CD4-positive, alpha-beta T cell treated with Interleukin-21 for 1 hour (primary cell): ENCODE data around the gene EPN2.

Experiments
- DNase-seq: peaks from one replicate; pipeline ENCODE4 v3.0.0-alpha.2; 2020

EPN2 gene

GRCh38 chr17:19313746-19314651 lies 76.8 kb downstream of the EPN2 start:
- no peak for DNase-seq

GRCh38 chr17:19315104-19315503 lies 77.9 kb downstream of the EPN2 start:
- no peak for DNase-seq

GRCh38 chr17:19316761-19317358 lies 79.7 kb downstream of the EPN2 start:
- no peak for DNase-seq

- no peak for DNase-seq
Observed at GRCh38 chr17:19317359-19318095, 80.4 kb downstream of the EPN2 start.

DNA sequence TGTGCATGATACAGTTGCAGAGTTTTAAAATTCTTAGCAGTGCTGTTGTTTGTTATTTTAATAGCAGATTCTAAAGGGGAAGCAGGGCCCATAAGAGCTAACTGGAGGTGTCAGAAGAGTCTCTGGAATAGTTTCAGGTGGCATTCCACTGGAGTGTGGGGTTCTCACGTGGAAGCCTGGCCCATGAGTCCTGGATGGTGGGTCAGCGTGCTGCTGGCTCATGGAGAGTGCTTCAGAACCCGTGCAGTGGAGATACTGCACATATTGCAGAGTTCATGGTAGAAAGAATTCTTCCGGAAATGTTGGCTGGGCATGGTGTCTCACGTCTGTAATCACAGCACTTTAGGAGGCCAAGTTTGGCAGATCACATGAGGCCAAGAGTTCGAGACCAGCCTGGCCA lies 81.4 kb downstream of the EPN2 start:
- DNase-seq, result no peak

GRCh38 chr17:19319771-19320505 lies 82.8 kb downstream of the EPN2 start:
- DNase-seq, result no peak

DNA sequence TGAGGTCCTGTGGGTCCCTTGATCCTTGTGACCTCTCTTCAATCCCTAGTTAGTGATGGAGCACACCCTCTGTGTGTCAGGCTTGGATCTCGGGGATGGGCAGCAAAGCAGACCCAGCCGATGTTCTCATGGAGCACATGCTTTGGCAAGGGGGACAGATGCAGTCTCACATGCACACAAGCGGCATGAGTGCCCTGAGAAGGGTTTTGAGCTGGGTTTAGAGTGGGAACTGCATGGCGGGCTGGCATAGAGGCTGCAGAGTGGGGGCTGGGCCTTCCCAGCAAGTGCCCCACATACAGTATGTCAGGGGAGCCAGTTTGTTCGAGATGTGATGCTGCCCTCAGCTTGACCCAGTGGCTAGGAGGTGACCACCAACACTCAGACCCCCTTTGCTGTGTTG lies 83.7 kb downstream of the EPN2 start:
- DNase-seq, result no peak

- DNase-seq, result no peak
Observed at GRCh38 chr17:19321481-19322128, 84.4 kb downstream of the EPN2 start.

- DNase-seq, result no peak
Observed at GRCh38 chr17:19322129-19322505, 85.0 kb downstream of the EPN2 start.

GRCh38 chr17:19322861-19323260 lies 85.7 kb downstream of the EPN2 start:
- no peak for DNase-seq

- no peak for DNase-seq
Observed at GRCh38 chr17:19325542-19325941, 88.4 kb downstream of the EPN2 start.

- DNase-seq, result no peak
Observed at GRCh38 chr17:19327031-19327783, 90.0 kb downstream of the EPN2 start.

GRCh38 chr17:19328441-19329061 lies 91.4 kb downstream of the EPN2 start:
- DNase-seq, result no peak

DNA sequence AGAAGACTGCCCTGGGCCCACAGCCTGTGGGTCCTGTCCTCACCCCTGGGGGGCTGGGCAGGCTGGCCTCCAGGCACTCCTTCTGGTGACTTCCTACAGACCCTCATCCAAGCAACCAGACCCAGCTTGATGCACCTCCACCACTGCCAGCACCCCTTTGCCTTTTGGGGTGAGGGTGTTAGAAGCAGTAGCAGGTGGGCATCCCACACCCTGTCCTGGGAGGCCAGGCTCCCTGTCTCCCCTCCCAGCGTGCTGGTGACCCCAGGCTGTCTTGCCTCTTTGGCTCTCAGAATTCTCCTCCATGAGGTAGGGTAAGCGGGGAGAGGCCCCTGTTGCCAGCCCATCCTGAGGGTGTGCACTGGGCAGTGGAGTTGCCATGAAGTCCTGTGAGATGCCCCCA lies 92.0 kb downstream of the EPN2 start:
- no peak for DNase-seq

DNA sequence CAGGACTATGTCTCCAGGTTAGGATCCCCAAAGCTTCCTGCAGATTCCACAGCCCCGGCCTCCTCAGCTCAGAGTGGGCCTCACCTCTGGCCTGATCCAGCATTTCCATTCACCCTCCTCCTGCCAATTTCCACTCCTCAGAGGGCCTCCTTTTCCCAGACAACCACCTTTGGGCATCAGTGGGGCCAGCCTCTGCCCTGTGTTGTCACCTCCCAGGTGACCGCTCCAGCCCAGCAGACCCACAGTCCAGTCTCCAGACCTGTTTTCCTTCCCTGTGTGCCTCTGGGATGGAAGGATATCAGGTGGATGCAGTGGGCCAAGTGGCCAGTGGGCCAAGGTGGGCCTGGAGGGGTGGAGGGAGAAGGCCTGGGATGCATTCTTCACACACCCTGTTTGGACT lies 92.7 kb downstream of the EPN2 start:
- DNase-seq, result no peak

GRCh38 chr17:19330271-19330670 lies 93.1 kb downstream of the EPN2 start:
- DNase-seq, result no peak

DNA sequence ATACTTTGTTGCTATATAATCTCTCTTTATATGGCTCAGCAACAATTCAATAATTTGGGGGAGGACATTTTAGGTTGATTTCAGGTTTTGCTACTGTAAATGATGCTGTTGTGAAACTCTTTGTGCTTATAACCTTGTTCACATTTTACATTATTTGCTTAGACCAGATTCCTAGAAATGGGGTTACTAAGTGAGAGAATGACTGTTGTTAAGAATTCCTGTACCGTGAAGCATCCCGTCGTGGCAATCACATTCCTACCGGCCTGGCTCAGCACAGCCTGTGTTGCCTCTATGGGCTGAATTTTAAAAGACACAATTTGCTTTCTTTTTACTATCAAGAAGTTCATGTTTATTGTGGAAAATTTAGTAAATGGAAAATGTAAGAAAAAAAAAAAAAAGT lies 94.0 kb downstream of the EPN2 start:
- DNase-seq, result no peak

DNA sequence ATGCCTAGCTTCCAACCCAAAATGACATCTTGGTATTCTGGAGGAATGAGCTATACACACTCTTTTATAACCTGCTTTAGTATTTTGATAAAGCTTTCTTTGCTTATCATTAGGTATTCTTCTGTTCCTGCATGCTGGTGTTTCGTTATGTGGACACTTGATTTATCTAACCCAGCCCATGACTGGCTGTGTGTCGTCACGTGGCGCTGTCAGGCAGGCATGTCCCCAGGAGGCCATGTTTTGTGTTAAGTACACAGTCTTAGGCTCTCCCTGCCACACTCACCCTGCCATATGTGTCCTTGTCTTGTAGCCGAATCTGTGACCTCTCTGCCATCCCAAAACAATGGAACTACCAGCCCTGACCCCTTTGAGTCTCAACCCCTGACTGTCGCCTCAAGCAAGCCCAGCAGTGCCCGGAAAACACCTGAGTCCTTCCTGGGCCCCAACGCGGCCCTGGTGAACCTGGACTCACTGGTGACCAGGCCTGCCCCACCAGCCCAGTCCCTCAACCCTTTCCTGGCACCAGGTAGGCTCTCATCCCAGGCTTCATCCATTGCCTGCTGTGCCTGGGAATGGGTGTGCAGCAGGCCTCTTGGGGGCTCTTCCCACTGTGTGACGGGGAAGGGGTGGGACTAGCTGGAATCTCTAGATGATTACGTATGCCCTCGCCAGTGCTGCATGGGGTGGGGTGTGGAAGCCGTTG lies 94.5 kb downstream of the EPN2 start:
- no peak for DNase-seq

DNA sequence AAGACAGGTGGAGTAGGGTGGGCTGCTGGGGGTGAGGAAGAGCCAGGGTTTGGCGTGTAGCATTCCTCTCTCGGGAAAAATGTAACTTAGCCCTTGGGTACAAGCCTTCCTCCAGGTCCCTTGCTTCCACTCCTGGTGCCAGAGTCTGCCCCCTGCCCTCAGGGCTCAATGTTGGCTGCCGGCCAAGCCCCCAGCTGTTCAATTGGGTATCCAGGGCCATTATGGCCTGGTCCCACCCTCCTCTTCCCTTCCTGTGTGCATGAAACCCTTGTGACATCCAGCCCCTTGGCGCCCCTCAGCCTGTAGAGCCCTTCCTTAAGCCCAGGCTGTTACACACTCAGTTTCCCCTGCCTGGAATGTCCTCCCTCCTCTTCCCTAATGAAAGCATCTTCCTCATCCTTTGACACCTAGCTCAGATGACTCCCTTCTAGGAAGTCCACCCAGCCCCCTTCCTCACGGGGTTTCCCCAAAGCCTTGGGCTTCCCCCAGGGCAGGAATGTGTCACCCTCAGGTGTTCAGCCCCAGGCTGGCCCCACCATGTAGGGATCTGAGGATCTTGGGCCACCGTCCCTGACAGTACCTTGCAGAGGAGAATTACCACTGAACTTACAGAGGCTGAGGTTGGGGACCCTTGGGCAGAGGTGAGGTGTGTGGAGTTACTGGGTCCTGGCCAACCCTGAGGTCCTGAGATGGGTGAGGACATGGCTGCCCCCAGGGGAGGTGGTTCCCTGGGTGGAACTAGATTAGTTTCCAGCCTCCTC lies 95.4 kb downstream of the EPN2 start:
- no peak for DNase-seq

DNA sequence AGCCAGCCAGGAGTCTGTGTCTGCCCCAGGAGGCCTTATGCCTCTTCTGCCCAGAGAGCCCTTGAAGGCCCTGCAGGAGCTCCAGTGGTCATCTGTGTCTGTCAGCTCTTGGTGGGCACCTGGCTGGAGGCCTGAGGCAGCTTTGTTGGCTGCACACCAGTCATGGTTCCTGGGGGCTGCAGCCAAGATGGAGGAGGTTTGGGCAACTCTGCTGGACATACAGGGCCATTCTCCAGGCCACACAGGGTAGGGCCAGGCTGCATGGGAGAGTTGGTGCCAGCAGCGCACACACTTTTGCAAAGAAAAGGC lies 95.9 kb downstream of the EPN2 start:
- DNase-seq, result no peak
